Endothelial cell (in vitro differentiated cells): ENCODE results near the gene CTBP2. TPM values are rescaled to one million over a fixed set of nuclear protein-coding genes. Genes with fewer than 3 reads are reported as not detected.

Source experiments
- DNase-seq: peaks from one replicate; pipeline ENCODE4 v3.0.0; 2021; ENCODE audit warnings: low spot score
- H3K27ac Mint-ChIP-seq: one replicate; pipeline ENCODE4 v1.8.0; 2021; ENCODE audit warnings: mixed read lengths, inconsistent platforms; ENCODE audit not compliant: unreplicated experiment
- H3K27me3 Mint-ChIP-seq: one replicate; pipeline ENCODE4 v1.8.0; 2021; ENCODE audit warnings: mild to moderate bottlenecking, moderate library complexity, mixed read lengths, inconsistent platforms; ENCODE audit not compliant: unreplicated experiment
- H3K36me3 Mint-ChIP-seq: one replicate; pipeline ENCODE4 v1.8.0; 2021; ENCODE audit warnings: mild to moderate bottlenecking, low read depth, mixed read lengths, inconsistent platforms; ENCODE audit not compliant: unreplicated experiment
- H3K4me1 Mint-ChIP-seq: one replicate; pipeline ENCODE4 v1.8.0; 2021; ENCODE audit warnings: mild to moderate bottlenecking, mixed read lengths, inconsistent platforms; ENCODE audit not compliant: unreplicated experiment
- H3K4me3 Mint-ChIP-seq: one replicate; pipeline ENCODE4 v1.8.0; 2021; ENCODE audit warnings: mild to moderate bottlenecking, mixed read lengths, inconsistent platforms; ENCODE audit not compliant: unreplicated experiment
- H3K9me3 Mint-ChIP-seq: one replicate; pipeline ENCODE4 v1.8.0; 2021; ENCODE audit warnings: mixed read lengths, inconsistent platforms; ENCODE audit not compliant: unreplicated experiment
- CTCF ChIP-seq: fragments of 200-600 bp; sonication (generic); IDR thresholded peaks from one replicate; pipeline ENCODE4 v1.5.0; 2021; ENCODE audit warnings: antibody characterized with exemption; ENCODE audit not compliant: unreplicated experiment
- total RNA-seq: library from RNA; stranded (reverse); fragmentation: NEBNext Ultra II Directional; extraction: Animal tissue kit (Norgen Biotek cat#: 25700); gene quantifications from one replicate; pipeline ENCODE4 v1.2.1, GENCODE V29; 2021; ENCODE audit not compliant: unreplicated experiment

The CTBP2 gene
- total RNA-seq, 1 donor from 2014 or later: 145 TPM

GRCh38 chr10:125095776-125096175 lies 64.6 kb downstream of the CTBP2 start:
- Mint-ChIP-seq H3K27ac (peak overlapping the region; percentile 67), H3K36me3 (peaks cover 26% of the 10 kb centered on the region), H3K4me1 (peaks cover 42% of the 10 kb centered on the region), H3K9me3 (no peaks in the 10 kb centered on the region), H3K27me3 (no peaks in the 10 kb centered on the region), H3K4me3 (no peak overlapping the region)
- DNase-seq: no peak
- no peak for TF ChIP-seq CTCF

GRCh38 chr10:125095228-125095627 lies 65.1 kb downstream of the CTBP2 start:
- peak overlapping the region; percentile 67 for H3K27ac Mint-ChIP-seq
- peaks cover 26% of the 10 kb centered on the region for H3K36me3 Mint-ChIP-seq
- DNase-seq: no peak
- no peaks in the 10 kb centered on the region for H3K27me3 Mint-ChIP-seq
- no peaks in the 10 kb centered on the region for H3K9me3 Mint-ChIP-seq
- TF ChIP-seq CTCF: no peak
- H3K4me3 Mint-ChIP-seq: no peak overlapping the region
- H3K4me1 Mint-ChIP-seq: peaks cover 39% of the 10 kb centered on the region

- Mint-ChIP-seq H3K27ac (no peak overlapping the region), H3K27me3 (no peaks in the 10 kb centered on the region), H3K4me3 (no peak overlapping the region), H3K9me3 (no peaks in the 10 kb centered on the region), H3K4me1 (peaks cover 39% of the 10 kb centered on the region), H3K36me3 (peaks cover 26% of the 10 kb centered on the region)
- no peak for TF ChIP-seq CTCF
- no peak for DNase-seq
Observed at GRCh38 chr10:125094806-125095205, 65.6 kb downstream of the CTBP2 start.

- H3K9me3 Mint-ChIP-seq: no peaks in the 10 kb centered on the region
- H3K36me3 Mint-ChIP-seq: peaks cover 26% of the 10 kb centered on the region
- no peak overlapping the region for H3K27ac Mint-ChIP-seq
- peaks cover 36% of the 10 kb centered on the region for H3K4me1 Mint-ChIP-seq
- H3K27me3 Mint-ChIP-seq: no peaks in the 10 kb centered on the region
- H3K4me3 Mint-ChIP-seq: no peak overlapping the region
- DNase-seq: no peak
- TF ChIP-seq CTCF: no peak
Observed at GRCh38 chr10:125093974-125094705, 66.2 kb downstream of the CTBP2 start.

GRCh38 chr10:125093199-125093973 lies 67.0 kb downstream of the CTBP2 start:
- Mint-ChIP-seq H3K27me3 (no peaks in the 10 kb centered on the region), H3K36me3 (peaks cover 26% of the 10 kb centered on the region), H3K27ac (peak overlapping the region; percentile 10), H3K4me1 (peaks cover 40% of the 10 kb centered on the region), H3K4me3 (no peak overlapping the region), H3K9me3 (no peaks in the 10 kb centered on the region)
- DNase-seq: no peak
- TF ChIP-seq CTCF: no peak
